DMS 273 (cell line): Measurements from ENCODE around the gene ATP8B4.

Source experiments
- DNase-seq: peaks from one replicate; lab custom pipeline; 2025; ENCODE audit not compliant: unreplicated experiment; lab: John Stamatoyannopoulos, UW

ATP8B4 gene

DNA sequence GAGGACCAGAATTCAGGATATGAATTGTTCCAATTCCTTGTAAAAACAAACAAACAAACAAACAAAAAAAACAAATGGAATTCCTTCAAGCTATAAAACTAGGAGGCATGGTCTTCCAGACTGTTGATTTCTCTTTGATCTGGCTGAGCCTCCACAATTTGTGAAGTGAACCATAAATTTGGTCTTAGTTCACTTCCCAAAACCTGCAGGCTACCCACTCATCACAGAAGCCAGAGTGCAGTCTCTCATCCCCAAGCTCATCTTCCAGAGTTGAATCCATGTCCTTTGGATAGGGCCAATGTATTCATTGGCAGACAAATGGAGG, 294.3 kb downstream of the ATP8B4 start:
- no peak for DNase-seq

DNA sequence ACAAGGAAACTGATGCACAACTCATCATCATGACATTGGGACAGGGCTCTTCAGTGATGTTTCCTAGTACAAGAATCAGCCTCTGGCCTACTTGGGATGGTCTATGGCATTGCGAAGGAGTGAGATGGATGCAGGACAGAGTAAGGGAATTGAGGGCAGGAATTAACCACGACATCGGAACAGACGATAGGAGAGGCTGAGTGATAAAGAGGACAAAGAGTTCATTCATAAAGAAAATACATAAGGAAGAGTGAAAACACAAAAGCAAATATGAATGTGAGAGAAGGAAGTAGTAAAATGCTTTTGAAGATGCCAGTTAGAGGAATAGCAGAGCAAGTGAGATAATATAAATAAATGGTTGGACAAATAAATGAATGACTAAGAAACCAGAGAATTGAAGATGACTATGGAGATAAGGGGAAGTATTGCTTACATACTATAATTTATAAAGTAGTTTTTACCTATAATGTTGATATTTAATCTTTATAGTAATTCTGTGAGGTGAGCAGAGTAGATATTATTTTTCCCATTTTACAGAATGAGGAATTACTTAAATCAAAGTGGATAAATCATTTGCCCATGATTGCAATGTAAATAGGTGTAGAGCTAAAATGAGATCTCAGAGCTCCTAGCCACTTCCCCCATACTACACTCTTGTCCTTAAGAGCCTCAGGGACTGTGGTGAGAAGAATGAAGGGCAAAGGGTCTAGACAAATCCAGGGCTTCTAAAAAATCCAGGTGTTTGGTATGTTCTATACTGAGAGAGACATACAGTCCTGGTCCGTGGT, 294.9 kb downstream of the ATP8B4 start:
- DNase-seq, result no peak

DNA sequence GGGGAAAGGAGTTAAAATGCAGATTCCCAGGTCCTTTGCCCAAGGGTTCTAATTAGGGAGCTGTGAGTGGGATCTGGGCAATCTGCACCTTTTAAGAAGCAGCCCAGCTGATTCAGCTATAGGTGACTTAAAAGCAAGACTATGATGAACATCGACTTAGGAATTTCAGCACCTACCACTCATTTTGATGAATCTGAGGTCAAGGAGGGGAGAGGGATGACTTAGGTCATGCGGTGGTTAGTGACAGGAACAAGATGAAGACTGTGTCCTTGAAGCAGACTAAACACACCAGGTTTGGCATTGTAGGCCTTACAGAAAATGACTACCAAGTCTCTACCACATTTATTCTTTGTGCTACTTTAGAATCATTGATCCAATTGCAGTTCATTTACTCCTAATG, 301.9 kb downstream of the ATP8B4 start:
- no peak for DNase-seq

DNA sequence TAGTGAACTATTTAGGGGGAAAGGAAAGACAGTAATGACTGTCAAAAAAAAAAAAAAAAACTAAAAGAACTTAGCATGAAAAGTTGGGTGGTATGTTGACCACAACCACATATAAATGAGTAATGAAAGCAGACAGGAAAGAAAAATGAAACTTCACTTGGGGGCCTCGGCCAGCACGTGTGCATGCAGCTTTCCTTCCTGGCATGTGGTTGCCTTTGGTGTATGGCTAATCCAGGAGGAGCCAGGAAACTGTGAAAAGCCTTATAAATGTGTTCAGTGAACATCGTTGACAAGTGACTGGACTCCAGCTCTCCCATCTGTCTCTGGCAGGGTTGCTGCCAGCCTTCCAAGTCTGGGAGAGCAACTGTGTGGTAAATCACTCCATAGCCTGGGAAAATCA, 303.1 kb downstream of the ATP8B4 start:
- peak; percentile 37 for DNase-seq

DNA sequence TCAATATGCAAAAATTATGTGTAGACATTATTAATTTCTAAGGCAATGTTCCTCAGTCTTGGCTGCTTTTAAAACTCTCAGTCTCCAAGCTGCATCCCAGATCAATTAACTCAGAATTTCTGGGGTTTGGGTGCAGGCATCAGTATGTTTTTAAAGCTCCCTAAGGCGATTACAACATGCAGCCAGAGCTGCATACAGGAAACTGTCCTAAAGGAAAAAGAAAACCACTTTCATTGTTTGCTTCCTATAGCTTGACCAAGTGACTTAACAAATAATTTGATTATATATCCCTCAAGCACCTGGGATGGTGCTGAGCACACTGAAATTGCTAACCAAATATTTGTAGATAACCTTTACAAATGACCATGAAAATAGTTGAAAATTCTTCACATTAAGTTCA, 303.5 kb downstream of the ATP8B4 start:
- DNase-seq, result no peak

DNA sequence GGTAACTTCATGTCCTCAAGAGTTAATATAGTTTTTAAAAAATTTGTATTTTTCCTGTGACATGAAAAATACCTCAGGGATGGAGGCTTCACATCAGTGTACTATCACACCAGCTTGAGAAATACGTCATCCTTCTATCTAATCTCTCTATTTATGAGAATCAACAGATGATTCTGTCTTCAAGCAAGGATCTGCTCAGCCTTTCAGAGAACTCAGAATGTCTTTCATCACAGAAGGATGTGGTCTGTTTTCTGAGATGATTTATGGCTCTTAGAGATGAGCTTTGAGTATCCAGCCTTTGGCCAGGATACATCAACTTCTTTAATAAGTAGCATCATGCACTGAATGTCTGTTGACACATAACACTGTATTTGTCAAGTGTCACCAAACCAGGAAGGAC, 304.3 kb downstream of the ATP8B4 start:
- no peak for DNase-seq

DNA sequence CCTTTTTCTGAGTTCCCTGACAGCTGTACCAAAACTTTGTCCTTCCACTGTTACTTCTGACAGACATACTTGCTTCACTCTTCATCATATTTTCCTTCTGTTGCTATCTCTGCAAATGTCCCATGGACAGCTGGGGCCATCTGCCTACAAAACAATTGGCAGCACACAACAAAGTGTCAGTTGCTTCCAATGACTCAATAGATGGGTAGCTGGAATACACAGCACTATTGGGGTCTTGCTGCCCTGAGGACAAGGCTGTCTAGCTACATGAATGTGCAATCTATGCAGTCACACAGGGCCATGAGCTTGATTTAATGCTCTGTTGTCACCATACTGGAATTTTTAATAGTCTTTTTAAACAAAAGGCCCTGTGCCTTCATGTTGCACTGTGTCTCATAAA, 305.4 kb downstream of the ATP8B4 start:
- DNase-seq, result no peak

DNA sequence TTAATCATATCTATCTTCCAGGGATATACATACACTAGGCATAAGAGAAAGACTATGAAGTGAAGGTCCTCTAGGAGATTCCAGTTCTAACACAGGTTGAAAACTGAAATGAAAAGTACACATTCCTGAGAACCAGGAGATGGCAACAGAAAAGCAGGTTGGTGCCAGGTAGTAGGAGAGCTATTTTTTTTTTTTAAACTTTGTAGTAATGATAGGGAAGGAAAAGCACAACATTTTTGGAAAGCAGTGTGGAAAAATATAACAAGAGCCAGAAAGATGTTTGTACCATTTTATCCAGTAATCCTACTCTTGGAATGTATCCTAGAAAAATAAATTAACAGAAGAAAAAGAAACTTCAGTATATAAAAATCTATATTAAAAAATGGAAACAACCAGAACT, 308.3 kb downstream of the ATP8B4 start:
- DNase-seq, result no peak

DNA sequence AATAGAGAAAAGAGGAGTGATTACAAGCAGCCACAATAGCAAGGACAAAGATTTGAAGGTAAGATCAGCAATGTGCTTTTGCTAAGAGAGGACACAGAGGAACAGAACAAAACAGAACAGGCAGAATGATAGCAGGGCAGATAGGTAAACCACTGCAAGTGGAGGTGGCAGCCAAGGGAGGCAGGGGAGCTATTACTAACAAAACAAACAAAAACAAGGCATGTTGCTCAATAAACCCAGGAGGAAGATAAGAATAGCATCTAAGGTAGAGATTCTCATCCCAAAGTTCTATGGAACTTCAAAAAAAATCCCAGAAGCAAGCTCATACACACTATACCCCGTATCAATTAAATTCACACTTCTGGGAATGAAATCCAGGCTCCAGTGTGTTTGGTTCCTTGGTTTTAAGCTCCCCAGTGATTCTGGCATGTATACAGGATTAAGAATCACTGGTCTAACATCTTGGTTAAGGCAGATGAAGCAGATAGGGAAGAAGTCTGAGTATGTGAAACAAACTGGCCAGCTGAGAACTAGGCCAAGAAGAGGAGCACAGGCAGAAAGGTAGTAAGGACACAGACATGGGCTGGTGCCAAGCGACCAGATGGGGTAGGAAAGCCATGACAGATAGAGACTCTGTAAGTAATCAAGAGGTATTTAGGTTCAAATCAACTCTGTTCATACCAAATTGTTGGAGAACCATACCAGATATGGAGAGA, 309.0 kb downstream of the ATP8B4 start:
- DNase-seq, result peak; percentile 54

DNA sequence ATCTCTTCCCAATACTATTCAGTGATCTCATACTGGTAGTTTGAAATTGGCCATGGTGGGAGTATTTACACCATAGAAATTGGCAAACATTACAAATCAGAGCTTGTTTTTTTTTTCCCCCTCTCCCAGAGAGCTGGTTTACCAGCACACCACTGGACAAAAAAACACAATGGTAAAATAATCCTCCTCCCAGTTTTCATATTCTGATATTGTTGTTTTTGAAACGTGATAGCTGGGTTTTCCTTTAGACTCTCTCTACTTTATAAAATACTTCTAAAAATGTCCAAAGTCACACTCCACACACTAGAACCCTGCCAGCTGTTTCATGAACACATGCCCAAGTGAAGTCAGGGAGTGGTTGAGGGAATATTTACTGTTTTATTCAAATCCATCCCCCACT, 310.7 kb downstream of the ATP8B4 start:
- no peak for DNase-seq
